HCT116 (cell line): ENCODE measurements around the gene LHPP. TPM values are rescaled to one million over a fixed set of nuclear protein-coding genes. Genes with fewer than 3 reads are reported as not detected.

Experiments
- ATAC-seq: fragments of 200-7000 bp; cut with Tn5 transposase; 2 replicates; pipeline ENCODE4 v1.9.1; 2020; ENCODE audit warnings: mild to moderate bottlenecking, moderate library complexity
- BruUV-seq: library from RNA; stranded (reverse); fragments of 400-500 nt; replicated peaks from 2 replicates; lab custom pipeline; 2021; lab: Mats Ljungman, UMichigan
- CTCF ChIA-PET: fragments of 300-600 bp; sonication (Branson Sonifier 250); formaldehyde crosslinking; loops from one replicate; lab custom pipeline; 2021; ENCODE audit warnings: antibody characterized with exemption; lab: Charles Lee
- POLR2A ChIA-PET: fragments of 300-600, 350-600 bp; sonication (Branson Sonifier 250); formaldehyde crosslinking; loops from one replicate; lab custom pipeline; 2021; ENCODE audit warnings: antibody characterized with exemption; lab: Charles Lee
- RAD21 ChIA-PET, 2 experiments: fragments of 300-600 bp; sonication (Branson Sonifier 250); formaldehyde crosslinking; loops; one replicate each; lab custom pipeline; 2023; ENCODE audit warnings: low total read pairs in 2 of 2; ENCODE audit not compliant: uncharacterized antibody in 2 of 2, unreplicated experiment in 2 of 2, low non-redundant PET in 1 of 2; lab: Charles Lee
- DNase-seq: peaks from one replicate; pipeline ENCODE4 v3.0.0-alpha.2; 2010; ENCODE audit warnings: low read depth, low spot score
- H2AFZ ChIP-seq: fragments of 200-600 bp; shearing (Covaris generic), sonication (generic); 2 replicates; pipeline ENCODE4 v1.6.1; 2017; ENCODE audit warnings: low read depth, mixed run types, mixed read lengths, antibody characterized with exemption, low read length; ENCODE audit not compliant: poor library complexity, severe bottlenecking
- H3K27ac ChIP-seq: 2 replicates; pipeline ENCODE4 v1.5.1; 2012; ENCODE audit warnings: low read depth, low read length
- H3K27me3 ChIP-seq: fragments of 200-600 bp; sonication (generic); 2 replicates; pipeline ENCODE4 v1.6.1; 2016; ENCODE audit warnings: mixed run types, low read length, mixed read lengths; ENCODE audit not compliant: insufficient read depth
- H3K36me3 ChIP-seq, 2 experiments: fragments of 200-500 bp in 1 of 2; fragments of 200-600 bp in 1 of 2; sonication (Bioruptor generic) in 1 of 2; sonication (generic) in 1 of 2; 2 replicates each; pipeline versions ENCODE4 v1.5.1 to v1.6.1; 2014 to 2016; ENCODE audit warnings: low read length in 2 of 2, inconsistent platforms in 1 of 2, mixed read lengths in 1 of 2, mixed run types in 1 of 2; ENCODE audit not compliant: insufficient read depth in 2 of 2, control insufficient read depth in 1 of 2
- H3K4me1 ChIP-seq, 2 experiments: fragments of 200-600 bp in 1 of 2; sonication (generic) in 1 of 2; 2 replicates each; pipeline versions ENCODE4 v1.5.1 to v1.6.1; 2012 to 2017; ENCODE audit warnings: low read length in 2 of 2, inconsistent platforms in 1 of 2, mild to moderate bottlenecking in 1 of 2, mixed read lengths in 1 of 2, mixed run types in 1 of 2, moderate library complexity in 1 of 2; ENCODE audit not compliant: insufficient read depth in 2 of 2, control insufficient read depth in 1 of 2
- H3K4me2 ChIP-seq: fragments of 200-600 bp; sonication (generic); 2 replicates; pipeline ENCODE4 v1.6.1; 2017; ENCODE audit warnings: mixed run types, low read length, mixed read lengths
- H3K4me3 ChIP-seq, 2 experiments: fragments of 200-600 bp in 1 of 2; sonication (generic) in 1 of 2; replicated peaks in 1 of 2; 2 replicates each; pipeline ENCODE4 v1.5.1; 2011 to 2016; ENCODE audit warnings: low read length in 2 of 2, control low read depth in 1 of 2, low read depth in 1 of 2, mild to moderate bottlenecking in 1 of 2, mixed read lengths in 1 of 2, mixed run types in 1 of 2
- H3K79me2 ChIP-seq: fragments of 200-600 bp; sonication (generic); 2 replicates; pipeline ENCODE4 v1.6.1; 2017; ENCODE audit warnings: mild to moderate bottlenecking, mixed run types, low read length, moderate library complexity, mixed read lengths; ENCODE audit not compliant: insufficient read depth
- H3K9ac ChIP-seq: fragments of 200-600 bp; sonication (generic); 2 replicates; pipeline ENCODE4 v1.6.1; 2016; ENCODE audit warnings: low read length, mixed read lengths
- H3K9me2 ChIP-seq: fragments of 200-600 bp; sonication (generic), shearing (Covaris generic); 2 replicates; pipeline ENCODE4 v1.6.1; 2017; ENCODE audit warnings: mixed run types, mild to moderate bottlenecking, moderate library complexity; ENCODE audit not compliant: insufficient read depth
- H3K9me3 ChIP-seq, 2 experiments: fragments of 200-500 bp in 1 of 2; fragments of 200-600 bp in 1 of 2; sonication (Bioruptor generic) in 1 of 2; sonication (generic) in 1 of 2; 2 replicates each; pipeline ENCODE4 v1.6.1; 2014 to 2017; ENCODE audit warnings: low read length in 2 of 2, mixed read lengths in 2 of 2, inconsistent platforms in 1 of 2, low read depth in 1 of 2, mild to moderate bottlenecking in 1 of 2, mixed run types in 1 of 2, moderate library complexity in 1 of 2; ENCODE audit not compliant: control insufficient read depth in 1 of 2, insufficient read depth in 1 of 2
- H4K20me1 ChIP-seq: fragments of 200-600 bp; sonication (generic), shearing (Covaris generic); 2 replicates; pipeline ENCODE4 v1.6.1; 2017; ENCODE audit warnings: mixed run types, mild to moderate bottlenecking, moderate library complexity; ENCODE audit not compliant: insufficient read depth
- CBX3 ChIP-seq: IDR thresholded peaks from 2 replicates; pipeline ENCODE4 v1.6.1; 2012; ENCODE audit warnings: low read depth
- ELF1 ChIP-seq: IDR thresholded peaks from 2 replicates; pipeline ENCODE4 v1.6.1; 2012; ENCODE audit warnings: low read depth, borderline replicate concordance
- EZH2 ChIP-seq: fragments of 200-600 bp; sonication (generic); IDR thresholded peaks from 2 replicates; pipeline ENCODE4 v1.6.1; 2017; ENCODE audit warnings: antibody characterized with exemption, mixed run types
- EZH2phosphoT487 ChIP-seq: fragments of 200-600 bp; IDR thresholded peaks from 2 replicates; pipeline ENCODE4 v1.6.1; 2018; ENCODE audit warnings: antibody characterized with exemption, borderline replicate concordance
- FOSL1 ChIP-seq: IDR thresholded peaks from 2 replicates; pipeline ENCODE4 v1.6.1; 2012; ENCODE audit warnings: low read depth
- JUND ChIP-seq: IDR thresholded peaks from 2 replicates; pipeline ENCODE4 v1.6.1; 2012
- POLR2A ChIP-seq: IDR thresholded peaks from 2 replicates; pipeline ENCODE4 v1.7.0; 2011; ENCODE audit warnings: borderline replicate concordance; ENCODE audit not compliant: insufficient read depth, insufficient read length; ENCODE audit errors: extremely low read depth
- POLR2AphosphoS5 ChIP-seq: IDR thresholded peaks from 2 replicates; pipeline ENCODE4 v1.6.1; 2011; ENCODE audit warnings: mild to moderate bottlenecking, low read depth, low read length, moderate library complexity
- RAD21 ChIP-seq: IDR thresholded peaks from 2 replicates; pipeline ENCODE4 v1.6.1; 2012; ENCODE audit warnings: low read depth, mild to moderate bottlenecking
- SIN3A ChIP-seq: IDR thresholded peaks from 2 replicates; pipeline ENCODE4 v1.6.1; 2012; ENCODE audit warnings: low read depth
- SP1 ChIP-seq: IDR thresholded peaks from 2 replicates; pipeline ENCODE4 v1.6.1; 2012; ENCODE audit warnings: low read depth
- TCF7L2 ChIP-seq: IDR thresholded peaks from 2 replicates; pipeline ENCODE4 v1.7.0; 2011; ENCODE audit warnings: borderline replicate concordance, inconsistent platforms; ENCODE audit not compliant: insufficient read depth, insufficient read length; ENCODE audit errors: extremely low read depth
- ZFX ChIP-seq: fragments of 450-650 bp; IDR thresholded peaks from 2 replicates; pipeline ENCODE4 v1.6.1; 2017
- intact Hi-C: fragments of 100-400 bp; cut with micrococcal nuclease; formaldehyde crosslinking; loops from 2 replicates; pipeline ENCODE4 v1.10.0; 2022
- total RNA-seq: library from RNA; stranded (reverse); gene quantifications from one replicate; pipeline ENCODE4 v1.2.1, GENCODE V29; 2021; ENCODE audit not compliant: unreplicated experiment
- TF ChIP-seq, protein P1 (sequence below): IDR thresholded peaks from 2 replicates; pipeline ENCODE4 v1.6.1; 2012
- TF ChIP-seq, protein P2 (sequence below): IDR thresholded peaks from 2 replicates; pipeline ENCODE4 v1.6.1; 2012
- TF ChIP-seq, protein P3 (sequence below): IDR thresholded peaks from 2 replicates; pipeline ENCODE4 v1.6.1; 2012; ENCODE audit warnings: low read depth
- TF ChIP-seq, protein P4 (sequence below): IDR thresholded peaks from 2 replicates; pipeline ENCODE4 v1.6.1; 2011; ENCODE audit warnings: mild to moderate bottlenecking, low read length, moderate library complexity; ENCODE audit not compliant: insufficient replicate concordance; ENCODE audit errors: extremely low read depth

The LHPP gene
- total RNA-seq, 1 experiment from 2014 or later: 45.8 TPM

DNA sequence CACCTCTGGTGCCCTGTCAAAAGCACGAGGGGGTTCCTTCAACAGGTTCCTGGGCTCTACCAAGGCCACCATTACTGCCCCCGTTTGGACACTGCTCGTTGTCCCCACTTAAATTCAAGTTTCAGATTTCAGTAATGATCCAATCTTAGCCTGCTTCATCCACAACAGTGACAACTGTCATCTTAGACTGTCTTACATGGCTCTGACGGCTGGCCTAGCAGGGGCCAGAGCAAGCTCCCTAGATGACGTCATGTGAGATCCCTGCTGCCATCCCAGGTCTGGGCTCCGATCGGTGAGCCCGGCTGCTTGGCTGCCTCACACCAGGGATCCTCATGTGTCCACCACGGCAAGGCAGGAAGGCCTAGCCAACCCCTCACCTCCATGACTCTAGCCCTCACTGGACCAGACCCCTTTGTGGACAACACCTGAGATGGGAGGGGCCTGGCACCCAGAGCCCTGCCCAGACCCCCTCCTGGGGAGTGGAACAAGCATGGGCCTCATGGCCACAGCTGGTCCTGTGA, 200.1 kb downstream of the LHPP start:
- no peaks in the 10 kb centered on the region for H3K36me3 ChIP-seq
- RAD21 ChIA-PET: no interaction called here

DNA sequence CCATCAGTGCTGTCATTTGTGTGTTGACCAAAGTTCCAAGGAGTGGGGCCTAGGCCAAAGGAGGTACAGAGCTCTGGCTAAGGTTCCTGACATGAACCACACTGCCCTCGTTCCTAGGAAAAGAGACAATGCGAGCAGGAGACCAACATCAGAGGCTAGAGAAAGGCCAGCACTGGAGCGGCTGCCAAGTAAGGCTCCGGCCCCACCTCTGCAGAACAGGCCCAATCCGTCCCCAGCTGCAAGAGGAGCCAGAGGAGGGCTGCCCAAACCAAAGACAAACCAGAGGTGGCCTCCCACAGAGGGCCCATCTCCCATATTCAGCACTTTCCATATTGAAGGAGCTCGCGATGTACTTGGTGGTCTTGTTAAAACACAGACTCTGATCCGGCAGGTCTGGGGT, 201.6 kb downstream of the LHPP start:
- no TSS peak for BruUV-seq
- Histone ChIP-seq H3K27me3 (no peaks in the 10 kb centered on the region), H3K4me2 (no peak overlapping the region), H2AFZ (no peak overlapping the region), H3K9me3 (no peaks in the 10 kb centered on the region), H3K4me3 (no peak overlapping the region), H3K79me2 (no peaks in the 10 kb centered on the region; the same call in 1 of the 2 replicates), H3K9me2 (no peaks in the 10 kb centered on the region), H3K27ac (no peak overlapping the region), H4K20me1 (no peaks in the 10 kb centered on the region), H3K36me3 (no peaks in the 10 kb centered on the region), H3K9ac (no peak overlapping the region), H3K4me1 (no peaks in the 10 kb centered on the region; a peak in 1 of 4 replicates)
- DNase-seq (no peak), ATAC-seq (no peak)
- ChIA-PET POLR2A (no interaction called here), CTCF (no interaction called here), RAD21 (no interaction called here)
- intact Hi-C loops: no loop called here
- TF ChIP-seq, protein P1, sequence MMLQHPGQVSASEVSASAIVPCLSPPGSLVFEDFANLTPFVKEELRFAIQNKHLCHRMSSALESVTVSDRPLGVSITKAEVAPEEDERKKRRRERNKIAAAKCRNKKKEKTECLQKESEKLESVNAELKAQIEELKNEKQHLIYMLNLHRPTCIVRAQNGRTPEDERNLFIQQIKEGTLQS: no peak
- TF ChIP-seq ZFX: no peak
- TF ChIP-seq POLR2AphosphoS5: no peak
- TF ChIP-seq FOSL1: no peak
- TF ChIP-seq, protein P2, sequence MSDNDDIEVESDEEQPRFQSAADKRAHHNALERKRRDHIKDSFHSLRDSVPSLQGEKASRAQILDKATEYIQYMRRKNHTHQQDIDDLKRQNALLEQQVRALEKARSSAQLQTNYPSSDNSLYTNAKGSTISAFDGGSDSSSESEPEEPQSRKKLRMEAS: no peak
- TF ChIP-seq, protein P3, sequence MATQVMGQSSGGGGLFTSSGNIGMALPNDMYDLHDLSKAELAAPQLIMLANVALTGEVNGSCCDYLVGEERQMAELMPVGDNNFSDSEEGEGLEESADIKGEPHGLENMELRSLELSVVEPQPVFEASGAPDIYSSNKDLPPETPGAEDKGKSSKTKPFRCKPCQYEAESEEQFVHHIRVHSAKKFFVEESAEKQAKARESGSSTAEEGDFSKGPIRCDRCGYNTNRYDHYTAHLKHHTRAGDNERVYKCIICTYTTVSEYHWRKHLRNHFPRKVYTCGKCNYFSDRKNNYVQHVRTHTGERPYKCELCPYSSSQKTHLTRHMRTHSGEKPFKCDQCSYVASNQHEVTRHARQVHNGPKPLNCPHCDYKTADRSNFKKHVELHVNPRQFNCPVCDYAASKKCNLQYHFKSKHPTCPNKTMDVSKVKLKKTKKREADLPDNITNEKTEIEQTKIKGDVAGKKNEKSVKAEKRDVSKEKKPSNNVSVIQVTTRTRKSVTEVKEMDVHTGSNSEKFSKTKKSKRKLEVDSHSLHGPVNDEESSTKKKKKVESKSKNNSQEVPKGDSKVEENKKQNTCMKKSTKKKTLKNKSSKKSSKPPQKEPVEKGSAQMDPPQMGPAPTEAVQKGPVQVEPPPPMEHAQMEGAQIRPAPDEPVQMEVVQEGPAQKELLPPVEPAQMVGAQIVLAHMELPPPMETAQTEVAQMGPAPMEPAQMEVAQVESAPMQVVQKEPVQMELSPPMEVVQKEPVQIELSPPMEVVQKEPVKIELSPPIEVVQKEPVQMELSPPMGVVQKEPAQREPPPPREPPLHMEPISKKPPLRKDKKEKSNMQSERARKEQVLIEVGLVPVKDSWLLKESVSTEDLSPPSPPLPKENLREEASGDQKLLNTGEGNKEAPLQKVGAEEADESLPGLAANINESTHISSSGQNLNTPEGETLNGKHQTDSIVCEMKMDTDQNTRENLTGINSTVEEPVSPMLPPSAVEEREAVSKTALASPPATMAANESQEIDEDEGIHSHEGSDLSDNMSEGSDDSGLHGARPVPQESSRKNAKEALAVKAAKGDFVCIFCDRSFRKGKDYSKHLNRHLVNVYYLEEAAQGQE: no peak
- no peak for TF ChIP-seq RAD21
- no peak for TF ChIP-seq SP1
- no peak for TF ChIP-seq EZH2phosphoT487
- TF ChIP-seq, protein P4, sequence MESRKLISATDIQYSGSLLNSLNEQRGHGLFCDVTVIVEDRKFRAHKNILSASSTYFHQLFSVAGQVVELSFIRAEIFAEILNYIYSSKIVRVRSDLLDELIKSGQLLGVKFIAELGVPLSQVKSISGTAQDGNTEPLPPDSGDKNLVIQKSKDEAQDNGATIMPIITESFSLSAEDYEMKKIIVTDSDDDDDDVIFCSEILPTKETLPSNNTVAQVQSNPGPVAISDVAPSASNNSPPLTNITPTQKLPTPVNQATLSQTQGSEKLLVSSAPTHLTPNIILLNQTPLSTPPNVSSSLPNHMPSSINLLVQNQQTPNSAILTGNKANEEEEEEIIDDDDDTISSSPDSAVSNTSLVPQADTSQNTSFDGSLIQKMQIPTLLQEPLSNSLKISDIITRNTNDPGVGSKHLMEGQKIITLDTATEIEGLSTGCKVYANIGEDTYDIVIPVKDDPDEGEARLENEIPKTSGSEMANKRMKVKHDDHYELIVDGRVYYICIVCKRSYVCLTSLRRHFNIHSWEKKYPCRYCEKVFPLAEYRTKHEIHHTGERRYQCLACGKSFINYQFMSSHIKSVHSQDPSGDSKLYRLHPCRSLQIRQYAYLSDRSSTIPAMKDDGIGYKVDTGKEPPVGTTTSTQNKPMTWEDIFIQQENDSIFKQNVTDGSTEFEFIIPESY: no peak
- TF ChIP-seq SIN3A: no peak

More for the DNA sequence above, 200.1 kb downstream of the LHPP start:
- no peaks in the 10 kb centered on the region for H4K20me1 ChIP-seq
- ATAC-seq: no peak
- BruUV-seq: no TSS peak
- H3K4me1 ChIP-seq: no peaks in the 10 kb centered on the region
- no peak overlapping the region for H3K9ac ChIP-seq
- no peak overlapping the region for H3K4me3 ChIP-seq
- H3K79me2 ChIP-seq: no peaks in the 10 kb centered on the region; the same call in 1 of the 2 replicates
- ChIA-PET CTCF (no interaction called here), POLR2A (no interaction called here)
- no peaks in the 10 kb centered on the region for H3K27me3 ChIP-seq
- no peak overlapping the region for H2AFZ ChIP-seq
- no peaks in the 10 kb centered on the region for H3K9me2 ChIP-seq
- H3K9me3 ChIP-seq: no peaks in the 10 kb centered on the region
- DNase-seq: no peak
- intact Hi-C loops: no loop called here
- H3K4me2 ChIP-seq: no peak overlapping the region
- TF ChIP-seq CBX3: no peak
- no peak for TF ChIP-seq POLR2A
- no peak for TF ChIP-seq TCF7L2
- no peak for TF ChIP-seq EZH2phosphoT487
- no peak for TF ChIP-seq JUND
- TF ChIP-seq ELF1: no peak
- no peak for TF ChIP-seq EZH2
- no peak overlapping the region for H3K27ac ChIP-seq
